Fibroblast of skin of back (primary cell): ENCODE results near the gene ADAMTS19. TPM values are rescaled to one million over a fixed set of nuclear protein-coding genes. Genes with fewer than 3 reads are reported as not detected.
"Not testable (repeated sequence)": the region's sequence is repeated elsewhere in the genome, so short reads cannot be mapped to it uniquely, and the experiment has no call there.

Source experiments
- DNase-seq: peaks from one replicate; pipeline ENCODE4 v3.0.0-alpha.2; 2013
- polyA plus RNA-seq, 2 experiments: library from polyadenylated mRNA; unstranded; fragments of 120-200 nt; gene quantifications; one replicate each; pipeline ENCODE4 v1.2.1, GENCODE V29; 2013; ENCODE audit not compliant: insufficient read length in 2 of 2

Gene ADAMTS19
- 0.20 TPM for polyA plus RNA-seq (2013, experiment 1 of 2; ENCODE audit: insufficient read length)
- 0.35 TPM for polyA plus RNA-seq (2013, experiment 2 of 2; ENCODE audit: insufficient read length)

- peak; percentile 64 for DNase-seq
Measured at GRCh38 chr5:129459777-129460671, at the start of gene ADAMTS19. TSS of gene ADAMTS19 (plus strand) at chr5:129460298. CDS start at chr5:129460392, 94 bp downstream.

DNA sequence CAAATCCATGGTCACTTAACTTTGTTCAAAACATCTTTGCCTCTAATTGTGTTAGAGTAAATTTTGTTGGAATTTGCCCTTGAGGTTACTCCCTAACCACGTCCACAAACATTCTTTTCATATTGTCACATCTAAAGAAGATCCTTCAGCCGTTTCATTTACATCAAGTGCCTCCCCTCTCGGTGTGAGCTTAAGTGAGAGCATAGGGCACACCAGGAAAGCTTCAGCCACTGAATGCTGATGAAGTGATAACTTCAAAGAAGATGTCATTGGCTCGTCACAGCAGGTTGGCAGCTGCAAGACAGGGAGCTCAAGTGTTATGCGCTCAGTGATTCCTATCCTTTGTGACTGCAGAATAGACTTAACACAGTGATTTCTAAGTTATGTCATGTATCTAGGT is 49.6 kb upstream of the ADAMTS19 start:
- DNase-seq: peak; percentile 25

GRCh38 chr5:129412721-129413120 is 47.4 kb upstream of the ADAMTS19 start:
- DNase-seq: no peak

DNA sequence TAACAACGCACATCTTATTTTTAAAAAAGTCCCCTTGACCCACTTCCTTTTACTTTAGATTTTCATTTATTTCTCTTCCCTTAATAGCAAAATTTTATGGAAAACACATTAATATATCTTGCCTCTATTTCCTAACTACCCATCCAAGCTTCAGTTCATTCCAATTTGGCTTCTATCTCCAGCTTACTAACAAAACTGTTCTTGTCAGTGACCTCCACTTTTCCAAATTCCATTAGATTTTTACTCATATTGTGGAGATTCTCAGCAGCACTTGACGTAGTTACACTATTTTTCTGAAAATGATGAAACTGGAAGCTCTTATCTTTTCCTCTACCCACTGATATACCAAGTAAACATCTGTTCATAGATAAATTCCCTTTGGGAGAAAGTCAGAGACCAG is 46.5 kb upstream of the ADAMTS19 start:
- no peak for DNase-seq

GRCh38 chr5:129419292-129419691 is 40.8 kb upstream of the ADAMTS19 start:
- no peak for DNase-seq

GRCh38 chr5:129425031-129425430 is 35.1 kb upstream of the ADAMTS19 start:
- no peak for DNase-seq

- no peak for DNase-seq
Measured at GRCh38 chr5:129426071-129426470, 34.0 kb upstream of the ADAMTS19 start.

DNA sequence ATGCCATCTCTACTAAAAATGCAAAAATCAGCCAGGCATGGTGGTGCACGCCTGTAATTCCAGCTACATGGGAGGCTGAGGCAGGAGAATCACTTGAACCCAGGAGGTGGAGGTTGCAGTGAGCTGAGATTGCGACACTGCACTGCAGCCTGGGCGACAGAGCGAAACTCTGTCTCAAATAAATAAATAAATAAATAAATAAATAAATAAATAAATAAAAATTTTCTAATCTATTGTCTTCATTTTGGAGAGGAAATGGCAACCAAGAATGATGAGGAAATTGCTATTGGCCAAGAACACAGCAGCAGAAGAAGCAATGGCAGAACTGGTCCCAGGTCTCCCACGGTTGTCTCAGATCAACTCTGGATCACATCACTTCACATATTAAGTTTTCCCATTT is 31.5 kb upstream of the ADAMTS19 start:
- not testable (repeated sequence) for DNase-seq

DNA sequence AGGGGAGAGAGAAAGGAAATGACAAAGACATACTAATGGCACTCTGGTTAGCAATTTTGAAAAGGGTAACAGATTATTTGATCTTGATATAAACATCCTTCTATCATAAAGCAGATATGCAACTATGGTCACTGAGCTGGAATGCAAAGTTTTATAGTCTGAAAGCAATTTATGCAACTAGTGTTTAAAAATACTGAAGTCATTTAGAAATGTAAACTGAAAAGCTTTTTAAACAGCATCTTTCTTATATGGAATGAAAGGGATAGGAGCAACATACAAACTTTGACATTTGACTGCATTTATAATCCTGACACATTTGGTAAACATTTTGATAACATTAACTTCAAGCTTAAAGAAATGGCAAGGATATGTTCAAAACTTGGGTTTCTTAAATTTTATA is 28.7 kb upstream of the ADAMTS19 start:
- no peak for DNase-seq

DNA sequence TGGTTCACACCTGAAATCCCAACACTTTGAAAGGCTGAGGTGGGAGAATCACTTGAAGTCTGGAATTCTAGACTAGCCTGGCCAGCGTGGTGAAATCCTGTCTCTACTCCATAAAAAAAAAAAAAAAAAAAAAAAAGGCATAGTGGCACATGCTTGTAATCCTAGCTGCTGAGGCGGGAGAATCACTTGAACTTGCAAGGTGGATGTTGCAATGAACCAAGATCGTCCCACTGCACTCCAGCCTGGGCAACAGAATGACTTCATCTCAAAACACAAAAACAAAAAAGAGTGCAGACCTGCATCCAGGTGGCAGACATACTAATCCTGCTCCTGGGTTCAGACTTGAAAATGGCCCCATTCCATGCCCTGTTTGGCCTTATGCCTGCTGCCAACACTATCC is 21.8 kb upstream of the ADAMTS19 start:
- DNase-seq: no peak

DNA sequence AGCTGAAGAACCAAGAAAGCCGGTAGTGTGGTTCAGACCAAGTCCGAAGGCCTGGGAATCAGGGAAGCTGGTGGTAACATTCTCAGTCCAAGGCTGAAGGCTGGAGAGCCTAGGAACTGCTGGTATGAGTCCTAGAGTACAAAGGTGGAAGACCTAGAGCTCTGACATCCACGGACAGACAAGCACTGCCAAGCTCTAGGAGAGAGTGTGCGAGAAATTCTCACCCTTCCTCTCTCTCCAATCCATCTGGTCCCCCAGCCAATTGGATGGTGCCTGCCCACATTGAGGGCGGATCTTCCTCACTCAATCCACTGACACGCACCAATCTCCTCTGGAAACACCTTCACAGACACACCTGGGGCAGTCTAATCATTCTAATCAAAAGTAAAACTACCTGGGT is 19.7 kb upstream of the ADAMTS19 start:
- no peak for DNase-seq

DNA sequence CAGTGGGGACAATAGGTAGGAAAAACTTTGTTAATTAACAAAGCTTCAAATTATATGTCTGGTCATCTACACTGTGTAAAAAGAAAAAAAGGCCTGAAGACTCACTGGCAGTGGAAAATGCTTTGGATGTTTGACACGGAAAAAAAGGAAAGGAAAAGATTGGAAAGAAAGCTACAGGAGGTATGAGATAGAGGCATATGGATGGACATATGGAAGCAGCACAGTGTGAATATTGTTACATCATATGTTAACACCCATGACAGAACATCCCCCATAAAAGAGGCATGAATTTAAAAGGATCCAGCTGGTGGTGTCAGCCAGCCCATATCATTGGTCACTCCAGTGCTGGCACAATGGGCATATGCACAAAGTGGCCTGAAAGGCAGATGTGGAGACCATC is 19.0 kb upstream of the ADAMTS19 start:
- DNase-seq: no peak

- no peak for DNase-seq
Measured at GRCh38 chr5:129445379-129445778, 14.7 kb upstream of the ADAMTS19 start.

DNA sequence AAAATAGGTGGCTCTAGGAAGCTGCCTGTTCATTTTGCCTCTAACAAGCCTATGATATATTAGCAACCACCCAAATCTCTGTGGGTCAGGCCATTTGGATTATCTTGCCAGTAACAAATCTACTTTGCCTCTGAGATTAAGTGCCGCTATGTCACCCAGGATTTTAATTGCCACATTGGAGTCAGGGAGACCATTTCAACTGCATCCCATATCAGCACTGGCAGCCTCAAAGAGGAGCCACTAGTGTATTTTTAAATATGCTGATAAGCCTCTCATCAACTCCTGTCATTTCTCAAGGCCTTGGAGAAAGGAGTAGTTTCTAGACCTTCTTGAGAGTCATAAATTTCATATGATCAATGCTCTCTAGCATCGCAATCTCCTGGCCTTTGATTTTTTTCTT is 12.1 kb upstream of the ADAMTS19 start:
- DNase-seq: no peak

DNA sequence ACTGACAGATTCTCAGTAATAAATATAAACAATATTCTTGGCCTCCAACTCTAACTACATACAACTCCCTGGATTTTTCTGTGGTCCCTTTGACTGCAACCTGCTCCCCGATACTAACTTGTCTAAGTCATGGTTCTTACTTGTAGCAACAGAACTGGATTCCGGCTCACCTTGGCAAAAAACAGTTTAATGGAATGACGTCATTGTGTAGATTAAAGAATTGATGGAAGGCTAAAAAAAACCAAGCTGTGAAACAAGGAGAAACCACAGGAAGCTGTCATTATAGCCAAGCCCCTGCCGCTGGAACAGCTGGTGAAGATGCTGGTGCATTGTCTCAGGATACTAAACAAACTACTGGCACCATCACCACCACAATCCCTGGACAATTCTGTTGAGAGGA is 11.4 kb upstream of the ADAMTS19 start:
- DNase-seq: no peak

DNA sequence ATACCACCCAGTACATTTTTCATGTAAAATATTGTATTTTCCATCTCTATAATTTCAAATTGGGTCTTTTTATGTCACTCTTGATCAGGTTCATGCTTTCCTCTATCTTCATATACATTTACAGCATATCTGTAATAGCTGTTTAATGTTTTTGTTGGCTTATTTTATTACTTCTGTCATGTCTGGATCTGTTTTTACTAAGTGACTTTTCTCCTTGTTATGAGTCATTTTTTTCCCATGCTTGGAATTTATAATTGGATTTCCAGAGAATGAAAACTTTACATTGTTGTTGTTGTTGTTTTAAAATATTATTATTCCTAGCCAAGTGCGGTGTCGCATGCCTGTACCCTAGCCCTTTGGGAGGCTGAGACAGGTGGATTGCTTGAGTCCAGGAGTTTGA is 5.6 kb upstream of the ADAMTS19 start:
- peak; percentile 50 for DNase-seq

GRCh38 chr5:129459450-129459776 is 685 bp upstream of the ADAMTS19 start:
- no peak for DNase-seq

- DNase-seq: no peak
Measured at GRCh38 chr5:129460672-129460935, 506 bp downstream of the ADAMTS19 start.

- DNase-seq: peak; percentile 33
Measured at GRCh38 chr5:129460936-129461710, 1.0 kb downstream of the ADAMTS19 start.

DNA sequence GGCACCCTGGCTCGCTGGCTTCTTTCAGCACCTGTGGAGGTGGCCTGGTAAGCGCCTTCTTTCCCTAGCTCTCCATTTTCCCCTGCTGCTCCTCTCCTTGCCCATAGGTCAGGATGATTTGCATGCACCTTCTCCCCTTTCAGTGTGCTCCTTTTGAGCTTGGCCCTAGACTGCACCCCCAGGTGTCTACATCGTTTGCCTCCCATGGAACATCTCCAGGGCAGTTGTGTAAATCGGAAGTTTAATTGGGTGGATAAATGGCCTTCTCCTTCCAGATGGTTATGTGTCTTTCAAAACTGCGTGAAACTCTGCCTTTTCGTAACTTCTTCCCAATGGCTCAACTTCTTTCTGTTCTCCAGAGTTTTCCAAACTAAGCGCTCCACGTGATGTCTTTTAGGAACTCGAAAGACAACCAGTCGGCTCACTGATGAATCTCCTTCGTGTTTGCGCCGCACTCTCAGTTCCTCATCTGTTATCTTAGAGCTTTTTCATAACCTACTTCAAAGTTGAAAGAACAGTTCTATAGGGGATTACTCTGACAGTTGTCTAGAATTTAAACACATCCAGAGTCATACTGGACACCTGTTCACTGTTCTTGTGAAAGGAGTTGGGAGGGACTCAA is 1.7 kb downstream of the ADAMTS19 start:
- no peak for DNase-seq

GRCh38 chr5:129465776-129466344 is 5.8 kb downstream of the ADAMTS19 start:
- no peak for DNase-seq

DNA sequence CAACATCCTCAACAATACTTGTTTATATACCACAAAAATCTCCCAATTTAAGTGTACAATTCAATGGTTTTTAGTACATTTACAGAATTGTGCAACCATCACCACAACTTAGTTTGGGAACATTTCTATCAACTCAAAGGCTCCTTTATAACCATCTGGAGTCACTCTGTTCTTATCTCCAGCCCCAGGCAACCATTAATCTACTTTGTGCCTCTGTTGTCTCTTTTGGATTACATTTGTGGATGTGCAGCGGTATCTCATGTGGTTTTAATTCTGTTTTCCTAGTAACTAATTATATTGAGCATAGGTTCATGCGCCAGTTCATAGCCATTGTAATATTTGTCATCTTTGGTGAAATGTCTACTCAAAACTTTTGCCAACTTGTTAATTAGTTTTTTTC is 14.4 kb downstream of the ADAMTS19 start:
- DNase-seq: no peak

- no peak for DNase-seq
Measured at GRCh38 chr5:129476751-129477150, 16.7 kb downstream of the ADAMTS19 start.
